Mucosa of rectum (tissue), 2 donors: ENCODE measurements around the gene MAVS.

ENCODE experiments used
- H3K27ac ChIP-seq, 2 donors: one replicate each; pipeline ENCODE4 v1.7.0; 2013; ENCODE audit warnings: inconsistent platforms in 2 of 2, low read depth in 2 of 2, low read length in 2 of 2
- H3K27me3 ChIP-seq, 2 donors: one replicate each; pipeline ENCODE4 v1.7.0; 2013; ENCODE audit warnings: low read length in 2 of 2; ENCODE audit not compliant: control insufficient read depth in 2 of 2, insufficient read depth in 2 of 2
- H3K36me3 ChIP-seq, 2 donors: one replicate each; pipeline ENCODE4 v1.7.0; 2013; ENCODE audit warnings: low read length in 2 of 2; ENCODE audit not compliant: control insufficient read depth in 2 of 2, insufficient read depth in 2 of 2
- H3K4me1 ChIP-seq, 2 donors: one replicate each; pipeline ENCODE4 v1.7.0; 2013; ENCODE audit warnings: low read length in 2 of 2, mild to moderate bottlenecking in 1 of 2; ENCODE audit not compliant: control insufficient read depth in 2 of 2, insufficient read depth in 2 of 2
- H3K4me3 ChIP-seq, 2 donors: one replicate each; pipeline ENCODE4 v1.7.0; 2013; ENCODE audit warnings: low read length in 2 of 2
- H3K9ac ChIP-seq, 2 donors: one replicate each; pipeline ENCODE4 v1.7.0; 2013; ENCODE audit warnings: low read length in 2 of 2, low read depth in 1 of 2, mild to moderate bottlenecking in 1 of 2
- H3K9me3 ChIP-seq, 2 donors: one replicate each; pipeline ENCODE4 v1.7.0; 2013; ENCODE audit warnings: low read length in 2 of 2; ENCODE audit not compliant: control insufficient read depth in 2 of 2
- donor health status: healthy.
- donor health status: Normal muscosa, but diverticular disease.

Gene MAVS

GRCh38 chr20:3916364-3916763 is 69.7 kb downstream of the MAVS start:
- Histone ChIP-seq H3K9ac (no peak overlapping the region), H3K9me3 (no peaks in the 10 kb centered on the region), H3K27me3 (no peaks in the 10 kb centered on the region), H3K27ac (no peak overlapping the region), H3K4me3 (no peak overlapping the region), H3K4me1 (peaks cover 9 to 13% of the 10 kb centered on the region in 2 donors), H3K36me3 (peaks cover 31 to 33% of the 10 kb centered on the region in 2 donors)

GRCh38 chr20:3919352-3919751 is 72.7 kb downstream of the MAVS start:
- Histone ChIP-seq H3K9me3 (no peaks in the 10 kb centered on the region), H3K9ac (no peak overlapping the region), H3K36me3 (peaks cover 39 to 50% of the 10 kb centered on the region in 2 donors), H3K4me3 (no peak overlapping the region), H3K27me3 (no peaks in the 10 kb centered on the region), H3K4me1 (peaks cover 3 to 5% of the 10 kb centered on the region in 2 donors), H3K27ac (no peak overlapping the region)

- Histone ChIP-seq H3K36me3 (peaks cover 27 to 52% of the 10 kb centered on the region in 2 donors), H3K27ac (no peak overlapping the region), H3K9ac (no peak overlapping the region), H3K9me3 (no peaks in the 10 kb centered on the region), H3K27me3 (no peaks in the 10 kb centered on the region), H3K4me1 (no peaks in the 10 kb centered on the region), H3K4me3 (no peak overlapping the region)
Measured at GRCh38 chr20:3922223-3922982, 75.8 kb downstream of the MAVS start.

GRCh38 chr20:3922983-3923339 is 76.3 kb downstream of the MAVS start:
- Histone ChIP-seq H3K27ac (no peak overlapping the region), H3K9ac (no peak overlapping the region), H3K36me3 (peaks cover 27 to 52% of the 10 kb centered on the region in 2 donors), H3K9me3 (no peaks in the 10 kb centered on the region), H3K27me3 (no peaks in the 10 kb centered on the region), H3K4me1 (no peaks in the 10 kb centered on the region), H3K4me3 (no peak overlapping the region)

GRCh38 chr20:3923818-3924217 is 77.2 kb downstream of the MAVS start:
- H3K27me3 ChIP-seq = no peaks in the 10 kb centered on the region
- H3K4me1 ChIP-seq = no peaks in the 10 kb centered on the region
- H3K36me3 ChIP-seq = peaks cover 21 to 45% of the 10 kb centered on the region in 2 donors
- no peak overlapping the region for H3K4me3 ChIP-seq
- no peak overlapping the region for H3K9ac ChIP-seq
- no peak overlapping the region for H3K27ac ChIP-seq
- H3K9me3 ChIP-seq = no peaks in the 10 kb centered on the region

- H3K4me1 ChIP-seq = no peaks in the 10 kb centered on the region
- H3K36me3 ChIP-seq = peaks cover 17 to 39% of the 10 kb centered on the region in 2 donors
- no peak overlapping the region for H3K4me3 ChIP-seq
- no peak overlapping the region for H3K9ac ChIP-seq
- no peaks in the 10 kb centered on the region for H3K27me3 ChIP-seq
- H3K27ac ChIP-seq = no peak overlapping the region
- H3K9me3 ChIP-seq = no peaks in the 10 kb centered on the region
Measured at GRCh38 chr20:3924304-3925112, 77.9 kb downstream of the MAVS start.

- no peak overlapping the region for H3K9ac ChIP-seq
- H3K36me3 ChIP-seq = peaks cover 15 to 38% of the 10 kb centered on the region in 2 donors
- H3K4me1 ChIP-seq = no peaks in the 10 kb centered on the region
- no peak overlapping the region for H3K27ac ChIP-seq
- H3K4me3 ChIP-seq = no peak overlapping the region
- H3K27me3 ChIP-seq = no peaks in the 10 kb centered on the region
- no peaks in the 10 kb centered on the region for H3K9me3 ChIP-seq
Measured at GRCh38 chr20:3925113-3925695, 78.6 kb downstream of the MAVS start.
